SU-DHL-6 (cell line): ENCODE results near the gene ALS2.

Experiments
- H2AFZ ChIP-seq: fragments of 200-600 bp; sonication (generic); 2 replicates; pipeline ENCODE4 v1.6.1; 2014; ENCODE audit warnings: low read depth, mild to moderate bottlenecking, moderate library complexity, mixed read lengths, antibody characterized with exemption, low read length; ENCODE audit not compliant: severe bottlenecking
- H3F3A ChIP-seq: fragments of 200-600 bp; shearing (Covaris generic); 2 replicates; pipeline ENCODE4 v1.6.0; 2016; ENCODE audit warnings: antibody characterized with exemption, mild to moderate bottlenecking; ENCODE audit not compliant: insufficient read depth
- H3K27ac ChIP-seq: fragments of 200-600 bp; sonication (generic); 2 replicates; pipeline ENCODE4 v1.5.1; 2016; ENCODE audit warnings: low read depth, mild to moderate bottlenecking, low read length, moderate library complexity, mixed read lengths
- H3K27me3 ChIP-seq: fragments of 200-600 bp; sonication (generic), shearing (Covaris generic); 2 replicates; pipeline ENCODE4 v1.6.0; 2014; ENCODE audit warnings: mild to moderate bottlenecking, low read length
- H3K36me3 ChIP-seq: fragments of 200-600 bp; sonication (generic); 2 replicates; pipeline ENCODE4 v1.6.1; 2014; ENCODE audit warnings: mild to moderate bottlenecking, low read length, mixed read lengths
- H3K4me2 ChIP-seq: fragments of 300-600, 200-600 bp; shearing (Covaris generic), sonication (generic); 2 replicates; pipeline ENCODE4 v1.6.0; 2014; ENCODE audit warnings: low read length, low read depth, mild to moderate bottlenecking; ENCODE audit not compliant: poor library complexity, severe bottlenecking
- H3K4me3 ChIP-seq: fragments of 200-600 bp; sonication (generic); 2 replicates; pipeline ENCODE4 v1.5.1; 2014; ENCODE audit warnings: antibody characterized with exemption, low read length, mild to moderate bottlenecking, mixed read lengths; ENCODE audit not compliant: insufficient read depth, poor library complexity, severe bottlenecking
- H3K79me2 ChIP-seq: fragments of 200-600 bp; sonication (generic); 2 replicates; pipeline ENCODE4 v1.6.1; 2014; ENCODE audit warnings: mild to moderate bottlenecking, low read length, moderate library complexity; ENCODE audit not compliant: insufficient read depth
- H3K9ac ChIP-seq: fragments of 200-600 bp; sonication (generic); 2 replicates; pipeline ENCODE4 v1.7.0; 2014; ENCODE audit warnings: mild to moderate bottlenecking, low read length
- H3K9me2 ChIP-seq: fragments of 200-600 bp; sonication (generic); replicated peaks from 2 replicates; pipeline ENCODE4 v1.6.1; 2014; ENCODE audit warnings: low read length; ENCODE audit not compliant: insufficient read depth
- H3K9me3 ChIP-seq: fragments of 200-600 bp; sonication (generic); 2 replicates; pipeline ENCODE4 v1.6.1; 2014; ENCODE audit warnings: low read length, mixed read lengths; ENCODE audit not compliant: insufficient read depth
- H4K20me1 ChIP-seq: fragments of 200-600 bp; sonication (generic); 2 replicates; pipeline ENCODE4 v1.6.1; 2014; ENCODE audit warnings: low read depth, mild to moderate bottlenecking, antibody characterized with exemption, low read length, moderate library complexity, mixed read lengths
- CTCF ChIP-seq: fragments of 200-600 bp; sonication (generic); IDR thresholded peaks from one replicate; pipeline ENCODE4 v1.5.1; 2017; ENCODE audit warnings: antibody characterized with exemption, mild to moderate bottlenecking, low read length, moderate library complexity; ENCODE audit not compliant: insufficient read depth, poor library complexity, severe bottlenecking
- EZH2phosphoT487 ChIP-seq: fragments of 200-600 bp; sonication (generic), shearing (Covaris generic); conservative IDR thresholded peaks from 2 replicates; pipeline ENCODE4 v1.6.1; 2018; ENCODE audit warnings: mild to moderate bottlenecking, antibody characterized with exemption, low read length, moderate library complexity, mixed read lengths

Gene ALS2

DNA sequence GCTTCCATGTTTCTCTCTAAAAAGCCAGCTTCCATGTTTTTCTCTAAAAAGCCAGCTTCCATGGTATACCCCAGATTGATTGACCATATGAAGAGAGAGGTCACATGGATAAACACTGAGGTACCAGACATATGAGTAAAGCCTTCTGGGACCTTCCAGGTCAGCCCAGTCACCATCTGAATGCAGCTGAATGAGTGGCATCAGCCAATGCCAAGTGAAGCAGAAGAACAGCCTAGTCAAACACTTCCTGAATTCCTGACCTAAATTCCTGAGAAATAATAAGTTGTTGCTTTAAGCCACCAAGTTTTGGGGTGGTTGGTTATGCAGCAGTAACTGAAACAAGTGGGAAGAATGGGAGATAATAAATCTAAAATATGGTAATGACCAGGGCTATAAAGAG lies 5.7 kb upstream of the ALS2 start:
- Histone ChIP-seq H4K20me1 (no peaks in the 10 kb centered on the region), H3K4me2 (no peak overlapping the region), H3K9me2 (no peaks in the 10 kb centered on the region), H3K27ac (no peak overlapping the region), H3K36me3 (no peaks in the 10 kb centered on the region), H3K4me3 (no peak overlapping the region), H3K27me3 (no peaks in the 10 kb centered on the region), H3K9ac (no peak overlapping the region), H2AFZ (no peak overlapping the region), H3F3A (no peaks in the 10 kb centered on the region; the same call in 1 of the 2 replicates), H3K9me3 (no peaks in the 10 kb centered on the region), H3K79me2 (no peaks in the 10 kb centered on the region)
- TF ChIP-seq CTCF (no peak), EZH2phosphoT487 (no peak)

DNA sequence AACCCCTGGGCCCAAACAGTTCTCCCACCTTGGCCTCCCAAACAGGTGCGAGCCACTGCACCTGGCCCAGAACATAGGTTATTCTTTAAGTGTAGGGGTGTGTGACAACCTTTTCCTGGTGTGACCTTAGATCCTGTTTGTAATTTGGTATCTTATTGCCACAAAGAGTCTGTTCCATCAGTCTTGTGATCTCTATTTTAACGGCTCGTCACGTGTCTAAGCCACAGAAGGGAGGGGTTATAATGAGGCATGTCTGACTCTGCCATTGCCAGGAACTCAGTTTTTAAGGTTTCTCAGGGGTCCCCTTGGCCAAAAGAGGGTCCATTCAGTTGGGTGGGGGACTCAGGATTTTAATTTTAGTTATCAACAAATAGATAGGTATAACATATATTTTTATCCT lies 4.4 kb upstream of the ALS2 start:
- no peak overlapping the region for H3K27ac ChIP-seq
- TF ChIP-seq CTCF = no peak
- no peak for TF ChIP-seq EZH2phosphoT487
- no peaks in the 10 kb centered on the region for H3K36me3 ChIP-seq
- H4K20me1 ChIP-seq = no peaks in the 10 kb centered on the region
- H2AFZ ChIP-seq = no peak overlapping the region
- no peaks in the 10 kb centered on the region for H3K27me3 ChIP-seq
- no peaks in the 10 kb centered on the region for H3K79me2 ChIP-seq
- H3K9ac ChIP-seq = no peak overlapping the region
- H3K4me2 ChIP-seq = no peak overlapping the region
- no peaks in the 10 kb centered on the region for H3K9me3 ChIP-seq
- H3F3A ChIP-seq = no peaks in the 10 kb centered on the region; the same call in 1 of the 2 replicates
- no peaks in the 10 kb centered on the region for H3K9me2 ChIP-seq
- H3K4me3 ChIP-seq = no peak overlapping the region

GRCh38 chr2:201784563-201784962 lies 3.8 kb upstream of the ALS2 start:
- no peak for TF ChIP-seq CTCF
- no peak for TF ChIP-seq EZH2phosphoT487
- Histone ChIP-seq H3K9me3 (no peaks in the 10 kb centered on the region), H3K27ac (no peak overlapping the region), H2AFZ (no peak overlapping the region), H3K79me2 (no peaks in the 10 kb centered on the region), H3K36me3 (no peaks in the 10 kb centered on the region), H3F3A (no peaks in the 10 kb centered on the region; the same call in 1 of the 2 replicates), H3K27me3 (no peaks in the 10 kb centered on the region), H4K20me1 (no peaks in the 10 kb centered on the region), H3K4me2 (no peak overlapping the region), H3K9ac (no peak overlapping the region), H3K4me3 (no peak overlapping the region), H3K9me2 (no peaks in the 10 kb centered on the region)
